LHCN-M2 (cell line): ENCODE results near the gene KMO. TPM values are rescaled to one million over a fixed set of nuclear protein-coding genes. Genes with fewer than 3 reads are reported as not detected.

Experiments
- DNase-seq: peaks from one replicate; pipeline ENCODE4 v3.0.0-alpha.2; 2012; ENCODE audit warnings: low read depth
- polyA plus RNA-seq: library from polyadenylated mRNA; unstranded; fragments of >200 nt; gene quantifications from one replicate; pipeline ENCODE4 v1.2.1, GENCODE V29; 2012; ENCODE audit warnings: missing spikeins
- total RNA-seq: library from RNA; depleted of rRNA; stranded (reverse); fragments of >200 nt; gene quantifications from 2 replicates; pipeline ENCODE4 v1.2.3, GENCODE V29; 2014; rRNA removed

KMO gene
- under 0.01 TPM in 1 of 2 replicates, not detected in the other for total RNA-seq
- polyA plus RNA-seq, result not detected

DNA sequence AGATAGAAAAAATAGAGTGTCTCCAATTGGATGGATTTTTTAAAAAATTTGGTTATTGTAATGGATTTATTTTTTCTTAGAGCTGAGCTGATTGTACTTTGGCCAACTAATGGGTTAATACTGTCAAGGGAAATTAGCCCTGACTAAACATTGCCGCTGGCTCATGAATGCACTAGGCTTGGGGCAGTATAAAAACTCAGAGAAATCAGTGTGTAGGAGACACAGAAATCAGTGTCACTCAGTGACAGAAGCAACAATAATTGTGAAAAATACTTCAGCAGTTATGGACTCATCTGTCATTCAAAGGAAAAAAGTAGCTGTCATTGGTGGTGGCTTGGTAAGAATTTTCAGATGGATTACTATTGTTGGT, at the start of gene KMO:
TSS of gene KMO (plus strand) at position 217 of the 370 bp plus-strand sequence. CDS start at position 284, 67 bp downstream.
- DNase-seq, result no peak

DNA sequence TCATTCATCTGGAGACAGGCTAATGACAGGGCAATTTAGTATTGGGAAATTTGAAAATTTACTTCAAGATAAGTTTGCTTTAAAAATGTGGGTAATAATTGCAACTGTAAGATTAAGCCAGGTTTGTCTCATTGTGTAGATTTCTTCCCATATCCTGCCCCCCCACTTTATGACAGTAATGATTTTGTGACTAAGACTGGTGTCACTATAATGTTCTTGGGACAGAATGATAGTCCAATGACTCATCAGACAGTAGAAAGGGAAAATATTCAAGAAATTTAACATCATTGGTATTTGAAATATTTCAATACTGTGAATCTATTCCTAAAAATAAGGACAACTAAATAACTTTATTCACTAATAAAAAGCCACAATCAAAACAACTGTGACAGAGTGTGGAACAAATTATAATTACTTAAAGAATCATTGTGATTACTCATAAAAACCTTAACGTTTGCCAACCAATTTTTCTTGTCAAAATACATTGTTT, 49.4 kb upstream of the KMO start:
- DNase-seq, result peak; percentile 87

DNA sequence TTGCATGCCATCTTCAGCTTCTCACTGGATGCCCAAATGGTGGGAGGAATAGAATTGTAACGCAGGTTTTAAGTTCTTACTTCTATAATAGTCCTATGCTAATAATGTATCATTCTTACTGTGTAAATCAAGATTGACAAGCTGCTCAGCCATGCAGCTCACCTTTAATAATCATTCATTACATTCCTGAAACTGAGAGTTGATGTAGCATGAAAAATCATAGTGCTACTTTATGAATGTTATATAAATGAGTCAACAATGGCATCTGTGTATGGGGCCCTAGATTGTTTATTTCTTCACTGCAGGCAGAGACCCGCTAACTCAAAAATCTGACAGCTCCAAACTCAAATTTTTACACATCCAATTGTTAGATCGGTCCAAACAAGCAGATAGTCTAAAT, 47.0 kb upstream of the KMO start:
- no peak for DNase-seq

DNA sequence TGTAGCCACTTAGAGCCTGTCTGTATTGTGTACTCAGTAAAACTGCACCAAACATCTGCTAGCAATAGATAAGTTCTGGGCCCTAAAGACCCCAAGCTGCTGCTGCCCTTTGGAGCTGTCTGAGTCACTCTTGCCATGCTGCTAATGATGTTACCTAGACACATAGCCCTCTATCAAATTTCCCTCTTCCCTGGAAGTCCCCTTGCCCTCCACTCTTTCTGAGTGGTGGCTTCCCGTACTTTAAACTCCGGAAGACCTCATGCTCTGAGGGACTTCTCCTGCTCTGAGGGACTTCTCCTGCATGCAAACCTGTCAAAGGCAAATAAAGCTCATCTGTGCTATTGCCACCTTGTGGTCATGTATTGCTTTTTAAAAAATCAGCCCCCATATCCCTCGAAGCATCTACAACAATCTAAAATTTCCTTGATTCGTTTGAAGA, 46.6 kb upstream of the KMO start:
- peak; percentile 31 for DNase-seq

DNA sequence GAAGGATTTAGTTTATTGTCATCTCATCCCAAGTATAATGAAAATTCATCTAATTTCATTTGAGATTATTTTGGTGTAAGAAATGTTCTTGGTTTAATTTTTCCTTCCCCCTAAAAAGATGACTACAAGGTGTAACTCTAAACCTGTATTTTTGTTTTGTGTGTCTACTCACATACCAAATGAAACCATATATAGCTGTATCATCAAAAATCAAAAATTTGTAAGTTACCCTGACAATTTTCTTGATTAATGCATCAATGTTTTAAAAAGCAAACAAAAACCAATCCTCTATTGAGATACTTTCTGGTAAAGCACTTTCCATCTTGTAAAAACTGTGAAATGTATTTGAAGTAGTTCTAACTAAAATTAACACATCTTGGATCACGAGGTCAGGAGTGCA, 43.4 kb upstream of the KMO start:
- DNase-seq, result no peak

DNA sequence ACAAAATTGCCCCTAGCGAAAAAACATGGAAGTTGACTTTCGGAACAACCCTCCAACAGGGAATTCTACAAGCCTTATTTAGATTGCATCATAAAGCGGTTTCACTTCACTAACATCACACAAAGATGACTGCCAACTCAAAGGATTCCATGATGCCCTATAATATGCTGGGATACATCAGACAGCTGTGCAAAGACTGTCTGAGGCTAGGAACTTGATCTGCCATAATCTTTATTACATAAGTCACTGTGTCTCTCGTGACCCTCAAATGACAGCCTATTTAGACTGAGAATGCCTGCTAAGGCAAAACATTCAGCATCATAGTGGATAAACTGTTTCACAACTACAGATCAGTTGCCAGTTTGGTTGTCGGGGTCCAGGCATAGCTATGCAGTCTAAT, 36.4 kb upstream of the KMO start:
- no peak for DNase-seq

DNA sequence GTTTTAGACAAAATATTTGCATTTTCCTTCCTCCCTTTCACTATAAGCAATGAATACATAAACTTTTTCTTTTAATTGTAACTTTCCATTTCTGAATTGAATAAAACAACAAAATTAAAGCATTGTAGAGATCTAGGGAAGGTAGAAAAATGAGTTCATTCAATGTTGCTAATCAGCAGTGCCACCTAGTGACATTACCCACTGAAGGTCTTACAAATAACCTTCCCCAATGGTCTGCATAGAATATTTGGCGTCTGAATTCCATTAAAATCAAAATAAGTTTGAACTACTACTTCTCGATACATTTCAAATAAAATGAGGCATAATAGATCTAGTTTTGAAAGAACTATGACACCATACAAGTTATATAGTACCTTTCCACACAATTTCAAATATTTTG, 32.3 kb upstream of the KMO start:
- DNase-seq, result peak; percentile 56

DNA sequence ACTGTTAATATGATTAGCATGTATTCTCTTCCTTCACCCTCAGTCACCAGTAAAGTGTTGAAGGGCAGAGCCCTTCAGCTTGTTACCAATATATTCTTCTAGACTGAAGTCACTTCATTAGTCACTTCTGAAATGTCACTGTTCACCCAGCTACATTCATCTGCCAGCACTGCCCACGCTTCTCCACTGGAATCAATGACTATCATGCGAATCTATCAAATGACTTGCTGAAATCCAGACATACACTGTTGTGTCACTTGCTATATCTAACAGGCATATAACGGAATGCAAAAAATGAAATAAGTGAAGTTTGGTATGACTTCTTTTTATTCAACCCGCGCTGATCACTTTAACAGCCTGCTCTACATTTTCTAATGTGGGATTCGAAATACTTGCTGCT, 28.7 kb upstream of the KMO start:
- no peak for DNase-seq

DNA sequence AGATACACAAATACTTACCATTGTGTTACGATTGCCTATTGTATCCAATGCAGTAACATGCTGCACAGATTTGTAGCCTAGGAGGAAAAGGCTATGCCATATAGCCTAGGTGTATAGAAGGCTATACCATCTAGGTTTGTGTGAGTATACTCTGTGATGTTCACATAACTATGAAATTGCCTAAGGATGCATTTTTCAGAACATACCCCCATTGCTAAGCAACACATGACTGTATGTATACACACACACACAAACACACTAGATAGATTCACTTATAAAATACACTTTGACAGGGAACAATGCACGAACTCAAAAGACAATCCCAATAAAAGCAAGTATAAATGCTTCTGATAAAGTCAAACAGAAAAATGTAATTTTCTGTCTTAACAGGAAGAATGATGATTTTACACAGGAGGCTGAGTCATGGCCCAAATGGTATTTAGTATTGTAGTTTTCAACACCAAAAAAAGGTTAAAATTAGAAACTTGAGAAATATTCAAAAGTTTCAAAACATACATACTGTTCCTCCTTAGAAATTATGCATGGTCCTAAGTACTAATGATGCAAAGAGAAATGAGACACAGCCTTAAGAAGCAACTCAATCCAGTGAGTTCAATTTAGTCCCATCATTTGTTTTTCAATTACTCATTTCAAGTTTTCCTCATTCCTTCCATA, 24.9 kb upstream of the KMO start:
- DNase-seq, result peak; percentile 21

DNA sequence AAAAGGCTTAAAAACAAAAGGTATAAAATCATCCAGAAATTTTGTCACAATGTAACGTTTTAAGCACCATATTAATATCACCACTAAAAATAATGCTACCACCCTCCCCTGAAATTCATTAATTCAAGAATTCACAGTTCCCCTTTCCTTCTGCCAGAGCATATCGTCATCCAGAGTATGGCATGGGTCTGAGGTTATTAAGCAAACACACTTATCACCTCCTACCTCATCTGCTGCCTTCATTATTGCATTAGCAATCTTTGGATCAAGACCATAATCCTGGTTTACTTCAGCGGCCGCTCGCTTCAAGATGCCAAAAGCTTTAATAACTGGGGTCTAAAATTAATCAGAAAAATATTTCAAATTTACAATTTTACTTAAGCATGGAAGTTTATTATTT, 18.8 kb upstream of the KMO start:
- no peak for DNase-seq

DNA sequence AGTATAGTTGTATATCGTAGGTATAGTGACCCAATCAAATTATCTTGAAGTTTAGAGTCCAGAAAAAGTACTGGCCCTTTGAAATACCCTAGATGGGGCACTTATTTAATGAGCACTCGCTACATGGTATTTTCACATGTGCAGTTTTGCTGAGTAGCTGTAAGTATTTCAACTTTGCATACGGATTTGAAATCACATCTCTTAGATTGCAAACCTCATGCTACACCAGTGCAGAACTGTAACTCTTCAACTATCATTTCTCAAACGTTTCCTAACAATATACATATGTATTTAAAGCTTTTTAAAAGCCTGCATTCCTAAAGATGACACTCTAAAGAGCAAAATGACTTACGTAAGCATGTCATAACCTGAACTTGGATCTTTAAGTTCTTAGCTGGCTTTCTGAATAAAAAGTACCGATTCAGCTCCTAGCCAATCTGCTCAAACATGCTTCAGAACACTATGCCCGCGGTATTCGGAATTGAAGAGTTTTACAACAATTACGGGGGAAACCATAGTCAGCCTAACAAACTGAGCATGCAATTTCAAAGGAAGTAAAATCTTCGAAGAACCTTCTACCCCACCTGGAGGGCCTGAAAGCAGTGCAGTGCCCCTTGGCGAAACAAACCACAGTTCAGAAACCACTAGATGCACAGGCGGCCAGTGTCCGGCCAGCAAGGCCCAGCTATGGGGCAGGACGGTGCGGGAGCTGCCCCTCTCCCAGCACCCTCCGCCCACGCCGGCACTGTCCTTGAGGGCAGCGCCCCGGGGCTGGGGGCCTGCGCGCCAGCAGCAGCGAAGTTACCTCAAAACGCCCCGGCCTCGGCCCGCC, 13.5 kb upstream of the KMO start:
- peak; percentile 13 for DNase-seq

DNA sequence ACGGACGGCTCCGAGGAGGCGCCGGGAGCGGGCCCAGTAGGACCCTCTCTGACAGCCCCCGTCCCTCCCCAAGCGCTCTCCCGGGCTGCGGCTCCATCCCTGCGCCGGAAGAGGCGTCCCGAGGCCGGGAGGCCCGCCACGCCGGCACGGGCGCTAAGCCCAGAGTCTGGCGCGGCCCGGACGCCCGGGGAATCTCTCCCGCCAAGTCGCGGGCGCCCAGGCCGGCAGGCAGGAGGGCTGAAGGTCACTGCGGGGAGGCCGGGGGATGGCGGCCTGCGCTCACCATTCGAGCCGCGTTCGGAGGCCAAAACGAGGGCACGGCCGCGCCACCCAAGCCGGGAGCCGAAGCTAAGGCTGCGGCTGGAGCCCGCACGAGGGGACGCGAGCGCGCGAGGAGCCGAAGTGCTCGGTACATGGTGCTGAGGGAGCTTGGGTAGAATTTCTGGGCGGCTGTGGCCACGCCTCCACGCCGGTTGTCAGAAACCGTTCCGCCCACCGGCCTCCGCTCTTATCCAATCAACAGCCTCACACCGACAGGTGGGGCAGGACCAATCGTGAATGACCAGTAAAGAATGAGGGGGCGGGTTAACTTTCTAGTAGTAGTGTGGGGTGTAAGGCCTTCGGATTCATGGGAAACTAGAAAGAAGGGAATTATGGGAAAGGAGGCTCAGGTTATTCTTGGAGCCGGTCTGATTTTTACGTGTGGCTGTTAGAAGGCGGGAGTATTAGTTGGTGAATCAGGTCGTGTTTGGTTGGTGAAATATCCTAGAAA, 12.7 kb upstream of the KMO start, which contains the start of gene FH:
TSS of gene FH (minus strand) at position 448 of the 772 bp plus-strand sequence. CDS start at position 415, 33 bp downstream.
- DNase-seq, result peak; percentile 98

DNA sequence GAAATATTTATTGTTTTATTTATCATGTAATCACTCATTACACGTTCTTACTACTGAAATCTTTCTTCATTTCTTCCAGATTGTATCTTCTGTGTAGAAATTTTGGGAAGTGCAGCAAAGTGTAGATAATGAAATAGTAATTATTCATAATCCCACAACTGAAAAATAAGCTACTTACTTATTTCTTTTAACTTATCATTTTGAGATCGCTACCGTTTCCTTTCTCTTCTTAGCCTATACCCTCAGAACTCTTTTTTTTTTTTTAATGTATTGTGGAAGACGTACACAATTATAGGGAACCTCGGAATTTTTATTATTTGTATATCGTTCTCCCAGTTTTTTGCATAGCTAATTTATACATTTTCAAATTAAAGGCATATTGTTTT, 12.1 kb upstream of the KMO start:
- DNase-seq, result no peak

DNA sequence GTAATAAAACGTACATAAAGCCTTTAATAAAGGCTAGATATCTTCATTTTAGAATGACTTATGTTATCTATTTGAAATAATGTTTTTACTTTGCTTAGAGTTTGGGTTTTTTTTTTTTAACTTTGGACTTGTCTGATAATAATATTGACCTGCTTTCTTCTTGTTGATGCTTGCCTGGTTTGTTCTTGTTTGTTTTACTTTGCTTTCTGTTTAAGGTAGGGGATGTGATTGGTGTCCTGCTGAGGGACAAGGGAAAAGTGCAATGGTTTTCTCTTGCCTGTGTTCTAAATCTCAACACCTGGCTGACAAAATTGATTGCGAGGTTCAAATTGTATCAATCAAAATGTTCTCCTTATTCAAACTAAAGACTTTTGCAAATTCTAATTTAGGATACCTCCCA, 10.5 kb upstream of the KMO start:
- DNase-seq, result no peak

DNA sequence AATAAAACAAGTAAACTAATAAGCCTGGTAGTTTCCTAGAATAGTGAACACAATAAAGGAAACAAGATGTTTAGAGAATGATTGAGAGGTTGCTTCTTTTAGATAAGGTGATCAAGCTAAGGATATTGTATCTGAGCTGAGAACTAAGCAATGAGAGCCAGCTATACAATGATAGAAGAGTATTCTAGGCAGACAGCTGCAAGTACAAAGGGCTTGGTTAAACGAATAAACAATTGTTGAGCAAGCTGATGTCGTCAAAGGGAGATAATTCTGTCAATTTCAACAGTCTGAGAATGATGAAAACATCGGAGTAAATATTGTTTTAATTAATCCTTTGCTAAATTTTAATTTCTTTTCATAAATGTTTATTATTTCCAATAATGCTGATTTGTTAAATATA, 7.2 kb upstream of the KMO start:
- no peak for DNase-seq

DNA sequence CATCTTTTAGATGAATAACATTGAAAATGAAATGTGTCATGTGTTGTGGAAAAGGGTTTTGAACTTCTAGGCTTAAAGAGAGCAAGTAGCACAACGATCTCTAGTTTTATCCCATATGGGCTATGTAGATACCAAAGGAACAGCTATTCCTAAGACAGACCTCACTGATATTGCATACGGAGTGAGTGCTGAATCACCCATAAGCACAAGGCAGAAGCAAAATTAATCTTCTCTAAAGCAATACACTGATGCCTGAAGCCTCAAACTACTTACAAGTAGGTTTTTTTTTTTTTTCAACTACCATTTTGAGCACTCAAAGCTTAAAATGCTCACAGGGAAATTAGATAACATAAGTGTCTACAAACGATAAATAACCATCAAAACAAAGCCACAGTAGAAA, 5.0 kb upstream of the KMO start:
- no peak for DNase-seq

DNA sequence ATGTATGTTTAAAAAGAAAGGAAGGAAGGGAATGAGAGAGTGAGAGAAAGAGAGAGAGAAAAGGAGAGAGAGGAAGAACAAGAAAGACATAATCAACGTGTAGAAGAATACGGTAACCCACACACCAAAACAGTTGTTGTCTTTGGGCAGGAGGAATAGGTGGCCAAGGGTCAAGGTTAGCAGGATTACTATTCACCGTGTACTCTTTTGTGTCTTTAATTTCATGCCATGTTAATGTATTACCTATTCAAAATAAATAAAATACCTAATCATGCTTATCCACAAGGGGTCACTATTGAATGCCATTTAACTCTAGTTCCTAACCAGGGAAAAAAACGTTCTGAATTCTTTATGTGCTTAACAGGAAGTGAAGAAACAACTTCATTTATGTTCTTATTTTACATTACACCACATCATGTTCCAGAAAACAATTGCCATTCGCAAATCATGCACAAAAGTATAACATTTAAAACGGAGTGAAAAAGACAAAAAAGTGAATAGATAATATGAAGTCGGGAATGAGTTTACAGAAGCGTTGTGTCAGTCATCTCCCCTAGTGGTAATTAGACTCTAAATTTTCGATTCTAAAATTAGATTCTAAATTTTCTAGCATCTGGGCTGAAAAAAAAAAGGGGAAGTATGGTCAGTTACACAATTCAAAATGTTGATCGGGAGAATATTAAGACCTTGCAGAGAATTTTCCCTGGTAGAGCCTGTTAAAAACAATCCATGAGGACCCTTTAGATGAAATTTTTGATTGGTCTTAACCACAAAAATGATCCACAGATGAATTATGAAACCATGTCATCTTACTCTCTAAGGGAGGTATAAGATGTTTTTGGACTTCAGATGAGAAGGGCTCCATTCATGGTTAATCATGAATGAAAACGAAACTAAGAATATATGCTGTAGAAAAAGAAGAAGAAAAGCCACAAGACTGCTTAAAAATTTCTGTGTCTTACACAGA, 700 bp upstream of the KMO start:
- DNase-seq, result peak; percentile 73

DNA sequence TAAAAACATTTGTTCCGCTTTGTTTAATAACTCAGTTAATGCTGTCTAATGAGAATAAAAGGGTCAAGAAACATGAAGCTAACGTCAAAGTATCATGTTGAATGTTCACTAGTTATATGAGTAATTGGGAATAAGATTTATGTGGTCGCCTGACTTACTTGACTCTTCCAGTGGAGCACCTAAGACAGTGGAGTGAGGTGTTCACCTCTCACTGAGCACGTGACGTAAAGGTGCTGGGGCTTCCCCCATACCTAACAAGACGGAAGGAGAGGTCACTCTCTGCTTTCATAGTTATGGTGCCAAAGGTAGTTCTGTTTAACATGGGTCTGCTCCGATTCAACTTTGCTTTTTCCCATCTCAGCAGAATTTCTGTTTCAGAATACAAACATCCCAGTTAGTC, 686 bp downstream of the KMO start:
- DNase-seq, result no peak

DNA sequence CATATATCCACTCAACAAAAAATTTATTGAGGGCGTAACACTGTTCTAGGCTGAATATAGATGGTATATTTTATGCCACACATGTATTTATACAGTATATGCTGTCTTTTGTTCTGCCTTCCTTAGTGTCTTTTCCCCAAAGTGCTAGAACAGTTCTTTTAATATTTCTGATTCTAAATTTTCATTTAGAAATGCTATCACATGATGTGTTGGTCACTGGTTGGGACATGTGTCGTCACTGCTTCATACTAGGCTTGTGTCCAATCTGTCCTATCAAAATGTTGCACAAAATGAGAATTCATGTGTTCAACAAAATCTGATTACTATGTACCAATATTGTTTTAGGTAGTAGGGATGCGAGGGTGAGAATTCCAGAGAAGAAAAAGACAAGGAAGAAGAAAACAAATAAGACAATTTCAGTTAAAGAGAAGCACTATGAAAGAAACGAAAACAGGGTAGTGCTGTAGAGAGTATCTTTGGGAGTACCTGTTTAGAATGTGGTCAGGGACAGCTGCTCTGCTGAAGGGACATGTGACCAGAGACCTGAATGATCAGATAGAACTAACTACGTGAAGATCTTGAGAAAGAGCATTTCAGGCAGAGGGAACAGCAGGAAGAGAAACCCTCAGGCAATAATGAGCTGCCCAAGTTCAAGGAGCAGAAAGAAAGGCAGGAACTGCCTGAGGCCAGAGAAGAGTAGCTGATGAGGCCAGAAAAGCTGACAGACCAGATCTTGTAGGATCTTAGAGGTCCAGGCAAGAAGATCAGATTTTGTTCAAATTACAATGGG, 1.3 kb downstream of the KMO start:
- no peak for DNase-seq

DNA sequence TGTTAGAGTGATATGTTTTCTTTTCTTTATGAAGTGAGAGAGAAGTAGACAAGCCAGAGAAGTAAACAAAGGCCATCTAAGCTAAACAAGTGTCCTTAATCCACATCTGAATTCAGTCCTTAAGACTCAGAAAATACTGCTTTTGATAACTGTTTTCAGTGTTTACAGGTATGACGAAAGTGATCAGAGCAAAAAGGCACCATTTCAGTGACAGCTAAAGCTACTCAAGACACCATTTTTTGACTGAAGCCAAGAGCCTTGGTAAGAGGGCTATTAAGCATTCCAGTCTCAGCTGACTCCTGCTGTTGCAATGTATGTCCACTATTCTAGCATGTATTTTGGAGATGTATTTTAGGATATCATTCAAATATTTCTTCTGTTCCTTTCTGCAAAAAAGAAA, 4.1 kb downstream of the KMO start:
- DNase-seq, result no peak
